H1 (cell line): Measurements from ENCODE around the gene ACSF3.

Experiments
- CEBPB ChIP-seq: IDR thresholded peaks from 2 replicates; pipeline ENCODE4 v1.6.1; 2012; ENCODE audit warnings: low read depth, low read length
- CTCF ChIP-seq, 3 experiments: IDR thresholded peaks; 1 replicate in 2 of 3; 2 replicates in 1 of 3; pipeline versions ENCODE4 v1.5.1 to v1.6.1; 2011; ENCODE audit warnings: low read length in 3 of 3, mild to moderate bottlenecking in 3 of 3, inconsistent platforms in 2 of 3, low read depth in 1 of 3, moderate library complexity in 1 of 3; ENCODE audit not compliant: insufficient read depth in 1 of 3; ENCODE audit errors: control extremely low read depth in 1 of 3
- EP300 ChIP-seq, 2 experiments: IDR thresholded peaks; 1 replicate in 1 of 2; 2 replicates in 1 of 2; pipeline ENCODE4 v1.6.1; 2011 to 2012; ENCODE audit warnings: low read depth in 2 of 2, low read length in 2 of 2, mild to moderate bottlenecking in 2 of 2, borderline replicate concordance in 1 of 2, inconsistent platforms in 1 of 2, moderate library complexity in 1 of 2
- EZH2 ChIP-seq: fragments of 200-600 bp; sonication (generic); IDR thresholded peaks from 2 replicates; pipeline ENCODE4 v1.7.1; 2012; ENCODE audit warnings: low read depth, mild to moderate bottlenecking, moderate library complexity, low read length, inconsistent platforms; ENCODE audit not compliant: severe bottlenecking
- GTF2F1 ChIP-seq: IDR thresholded peaks from 2 replicates; pipeline ENCODE4 v1.6.1; 2012; ENCODE audit warnings: low read depth, low read length, improper control_type of control experiment, borderline replicate concordance
- POLR2A ChIP-seq, 2 experiments: IDR thresholded peaks; 1 replicate in 1 of 2; 2 replicates in 1 of 2; pipeline ENCODE4 v1.6.1; 2011; ENCODE audit warnings: low read depth in 2 of 2, low read length in 2 of 2, mild to moderate bottlenecking in 2 of 2; ENCODE audit errors: control extremely low read depth in 1 of 2
- POLR2AphosphoS5 ChIP-seq: IDR thresholded peaks from 2 replicates; pipeline ENCODE4 v1.6.1; 2011; ENCODE audit warnings: low read depth, low read length
- RAD21 ChIP-seq, 2 experiments: IDR thresholded peaks in 1 of 2; conservative IDR thresholded peaks in 1 of 2; 2 replicates each; pipeline ENCODE4 v1.6.1; 2011; ENCODE audit warnings: low read depth in 2 of 2, low read length in 2 of 2, improper control_type of control experiment in 1 of 2, inconsistent platforms in 1 of 2, mild to moderate bottlenecking in 1 of 2, moderate library complexity in 1 of 2
- SIN3A ChIP-seq, 2 experiments: IDR thresholded peaks in 1 of 2; conservative IDR thresholded peaks in 1 of 2; 2 replicates each; pipeline ENCODE4 v1.6.1; 2011 to 2012; ENCODE audit warnings: low read length in 2 of 2, improper control_type of control experiment in 1 of 2, low read depth in 1 of 2, mild to moderate bottlenecking in 1 of 2
- SP2 ChIP-seq: IDR thresholded peaks from 2 replicates; pipeline ENCODE4 v1.6.1; 2012; ENCODE audit warnings: mild to moderate bottlenecking, low read length, inconsistent platforms
- ZNF274 ChIP-seq: IDR thresholded peaks from 2 replicates; pipeline ENCODE4 v1.7.0; 2012; ENCODE audit warnings: low read length, borderline replicate concordance; ENCODE audit errors: extremely low read depth
- TF ChIP-seq, protein P1 (sequence below): IDR thresholded peaks from 2 replicates; pipeline ENCODE4 v1.6.1; 2012; ENCODE audit warnings: low read length, inconsistent platforms

DNA sequence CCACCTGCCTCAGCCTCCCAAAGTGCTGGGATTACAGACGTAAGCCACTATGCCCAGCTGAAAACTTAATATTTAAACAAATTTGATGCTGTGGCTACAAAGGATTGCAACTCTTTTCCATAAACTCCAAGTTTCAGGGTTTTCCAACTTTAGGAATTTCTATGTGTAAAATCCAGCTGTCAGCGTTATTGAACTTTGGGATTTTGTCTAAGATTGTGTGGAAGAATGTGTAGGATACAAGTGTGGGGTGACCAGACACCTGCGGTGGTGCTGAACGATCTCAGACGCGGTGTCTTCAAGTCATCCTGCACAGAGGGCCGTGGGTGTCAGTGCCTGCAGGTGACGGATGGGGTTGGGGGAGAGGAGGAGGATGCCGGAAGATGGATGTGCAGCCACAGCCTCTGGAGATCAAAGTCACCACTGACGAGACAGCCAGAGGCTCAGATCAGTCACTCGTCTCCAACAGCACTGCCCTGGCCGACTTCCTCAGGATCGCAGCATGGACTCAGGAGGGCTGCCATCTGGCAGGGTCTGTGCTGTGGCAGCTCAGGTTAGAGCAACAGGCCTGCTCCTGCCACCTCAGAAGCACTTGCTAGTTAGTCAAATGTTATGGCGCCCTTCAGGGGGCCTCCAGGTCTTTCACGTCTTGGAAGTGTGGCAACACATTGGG lies 13.0 kb downstream of the ACSF3 start:
- TF ChIP-seq CTCF (IDR thresholded peaks at IDR 0.05; ENCODE audit: control extremely low read depth in 1 of 3, insufficient read depth in 1 of 3, low read depth in 1 of 3, low read length in 3 of 3) = no peak
- TF ChIP-seq POLR2A (IDR thresholded peaks at IDR 0.05; ENCODE audit: control extremely low read depth in 1 of 2, low read depth in 2 of 2, low read length in 2 of 2) = no peak
- no peak for TF ChIP-seq GTF2F1
- TF ChIP-seq EZH2 = no peak
- TF ChIP-seq SP2 = no peak
- no peak for TF ChIP-seq EP300 (IDR thresholded peaks at IDR 0.05; ENCODE audit: borderline replicate concordance in 1 of 2, low read depth in 2 of 2, low read length in 2 of 2)
- TF ChIP-seq, protein P1, sequence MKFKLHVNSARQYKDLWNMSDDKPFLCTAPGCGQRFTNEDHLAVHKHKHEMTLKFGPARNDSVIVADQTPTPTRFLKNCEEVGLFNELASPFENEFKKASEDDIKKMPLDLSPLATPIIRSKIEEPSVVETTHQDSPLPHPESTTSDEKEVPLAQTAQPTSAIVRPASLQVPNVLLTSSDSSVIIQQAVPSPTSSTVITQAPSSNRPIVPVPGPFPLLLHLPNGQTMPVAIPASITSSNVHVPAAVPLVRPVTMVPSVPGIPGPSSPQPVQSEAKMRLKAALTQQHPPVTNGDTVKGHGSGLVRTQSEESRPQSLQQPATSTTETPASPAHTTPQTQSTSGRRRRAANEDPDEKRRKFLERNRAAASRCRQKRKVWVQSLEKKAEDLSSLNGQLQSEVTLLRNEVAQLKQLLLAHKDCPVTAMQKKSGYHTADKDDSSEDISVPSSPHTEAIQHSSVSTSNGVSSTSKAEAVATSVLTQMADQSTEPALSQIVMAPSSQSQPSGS = no peak
- TF ChIP-seq POLR2AphosphoS5 = no peak
- no peak for TF ChIP-seq SIN3A (conservative IDR thresholded peaks at IDR 0.05 in 1 of 2, IDR thresholded peaks at IDR 0.05 in 1 of 2; ENCODE audit: low read depth in 1 of 2, low read length in 2 of 2)
- no peak for TF ChIP-seq ZNF274
- TF ChIP-seq CEBPB = no peak
- no peak for TF ChIP-seq RAD21 (IDR thresholded peaks at IDR 0.05 in 1 of 2, conservative IDR thresholded peaks at IDR 0.05 in 1 of 2; ENCODE audit: low read depth in 2 of 2, low read length in 2 of 2)
